K562 (cell line): ENCODE results near the gene KANK2. TPM values are rescaled to one million over a fixed set of nuclear protein-coding genes. Genes with fewer than 3 reads are reported as not detected.
A peak's percentile ranks its signal among the peaks of the same experiment; 100 is the strongest.

Source experiments
- ATAC-seq: fragments of 200-7000 bp; cut with Tn5 transposase; 3 replicates; pipeline ENCODE4 v1.9.1; 2020; ENCODE audit warnings: moderate library complexity
- BruUV-seq: library from RNA; stranded (reverse); fragments of 400-500 nt; replicated peaks from 2 replicates; lab custom pipeline; 2021; lab: Mats Ljungman, UMichigan
- CTCF ChIA-PET: fragments of 300-600 bp; formaldehyde crosslinking; extraction: SDS; loops from one replicate; lab custom pipeline; 2021; ENCODE audit warnings: low intra/inter-chr PET ratio; lab: Yijun Ruan, JAX
- POLR2A ChIA-PET: fragments of 300-600, 350-650 bp; sonication (Branson Sonifier 250); formaldehyde crosslinking; extraction: SDS; loops from one replicate; lab custom pipeline; 2021; ENCODE audit warnings: antibody characterized with exemption, inconsistent platforms; lab: Yijun Ruan, JAX
- DNase-seq, 4 experiments: peaks; one replicate each; pipeline versions ENCODE4 v3.0.0 to v3.0.0-alpha.2; 2011 to 2018; ENCODE audit warnings: low spot score in 3 of 4, mixed read lengths in 3 of 4; ENCODE audit errors: extremely low read depth in 1 of 4
- FAIRE-seq: peaks from 2 replicates; lab custom pipeline; 2011; peaks lifted over from hg19 to GRCh38; lab: Jason Lieb, UNC
- H2AFZ ChIP-seq: 2 replicates; pipeline ENCODE4 v1.6.0; 2011; ENCODE audit warnings: low read depth, low read length, control low read depth, inconsistent platforms
- H3K27ac ChIP-seq: fragments of 200-600 bp; 3 replicates; pipeline ENCODE4 v1.8.0; 2011; ENCODE audit warnings: low read depth, mild to moderate bottlenecking, control low read depth, inconsistent platforms, low read length, moderate library complexity, mixed read lengths; ENCODE audit errors: extremely low read depth
- H3K27me3 ChIP-seq, 2 experiments: fragments of 300-600 bp in 1 of 2; 2 replicates in 1 of 2; 3 replicates in 1 of 2; pipeline versions ENCODE4 v1.6.0 to v1.8.0; 2011; ENCODE audit warnings: inconsistent platforms in 2 of 2, low read length in 2 of 2, mild to moderate bottlenecking in 1 of 2, mixed read lengths in 1 of 2, moderate library complexity in 1 of 2; ENCODE audit not compliant: control insufficient read depth in 2 of 2, insufficient read depth in 2 of 2
- H3K36me3 ChIP-seq: fragments of 300-600 bp; 3 replicates; pipeline ENCODE4 v1.8.0; 2011; ENCODE audit warnings: mild to moderate bottlenecking, low read length, inconsistent platforms; ENCODE audit not compliant: control insufficient read depth, insufficient read depth
- H3K4me1 ChIP-seq, 2 experiments: fragments of 200-600 bp in 1 of 2; replicated peaks in 1 of 2; 2 replicates in 1 of 2; 3 replicates in 1 of 2; pipeline versions ENCODE4 v1.5.1 to v1.8.0; 2011; ENCODE audit warnings: inconsistent platforms in 2 of 2, low read length in 2 of 2, mild to moderate bottlenecking in 1 of 2, mixed read lengths in 1 of 2, moderate library complexity in 1 of 2; ENCODE audit not compliant: control insufficient read depth in 2 of 2, insufficient read depth in 2 of 2
- H3K4me2 ChIP-seq: 2 replicates; pipeline ENCODE4 v1.6.1; 2011; ENCODE audit warnings: low read length, control low read depth, inconsistent platforms, mixed read lengths; ENCODE audit not compliant: insufficient read depth
- H3K4me3 ChIP-seq: fragments of 200-600 bp; sonication (generic), shearing (Covaris generic); 2 replicates; pipeline ENCODE4 v1.5.1; 2016; ENCODE audit warnings: control low read depth, inconsistent platforms
- H3K79me2 ChIP-seq: fragments of 200-600 bp; 3 replicates; pipeline ENCODE4 v1.8.0; 2011; ENCODE audit warnings: low read length, inconsistent platforms; ENCODE audit not compliant: control insufficient read depth, insufficient read depth
- H3K9ac ChIP-seq, 2 experiments: 2 replicates each; pipeline versions ENCODE4 v1.6.0 to v1.6.1; 2011; ENCODE audit warnings: low read depth in 2 of 2, low read length in 2 of 2, control low read depth in 1 of 2, inconsistent platforms in 1 of 2, mild to moderate bottlenecking in 1 of 2, mixed read lengths in 1 of 2; ENCODE audit not compliant: insufficient read depth in 1 of 2
- H3K9me1 ChIP-seq: one replicate; pipeline ENCODE4 v1.6.0; 2011; ENCODE audit warnings: inconsistent platforms, mild to moderate bottlenecking, low read length, moderate library complexity; ENCODE audit not compliant: control insufficient read depth, insufficient read depth
- H3K9me3 ChIP-seq: replicated peaks from 2 replicates; pipeline ENCODE4 v1.5.1; 2011; ENCODE audit warnings: low read depth, low read length, inconsistent platforms; ENCODE audit not compliant: control insufficient read depth, insufficient read depth
- H4K20me1 ChIP-seq: replicated peaks from 2 replicates; pipeline ENCODE4 v1.6.1; 2011; ENCODE audit warnings: low read length, inconsistent platforms, mixed read lengths; ENCODE audit not compliant: control insufficient read depth, insufficient read depth
- BRF1 ChIP-seq: IDR thresholded peaks from 3 replicates; pipeline ENCODE4 v1.6.1; 2011; ENCODE audit warnings: borderline replicate concordance, mild to moderate bottlenecking; ENCODE audit not compliant: insufficient read length; ENCODE audit errors: extremely low read depth
- DMBX1 ChIP-seq: fragments of 250-450 bp; sonication (Bioruptor Pico); IDR thresholded peaks from 2 replicates; pipeline ENCODE4 v1.8.0; 2022; ENCODE audit warnings: inconsistent platforms, mild to moderate bottlenecking, moderate library complexity, borderline replicate concordance
- FOS ChIP-seq: IDR thresholded peaks from 3 replicates; pipeline ENCODE4 v1.6.1; 2011; ENCODE audit not compliant: insufficient read length; ENCODE audit errors: extremely low read depth
- MXI1 ChIP-seq: IDR thresholded peaks from 2 replicates; pipeline ENCODE4 v1.6.1; 2011; ENCODE audit warnings: low read depth, mild to moderate bottlenecking, improper control_type of control experiment, low read length
- SLC30A9 ChIP-seq: fragments of 250-450 bp; sonication (Bioruptor Pico); IDR thresholded peaks from 2 replicates; pipeline ENCODE4 v1.8.0; 2022; ENCODE audit warnings: mild to moderate bottlenecking, moderate library complexity
- TRIM28 ChIP-seq: fragments of 450-650 bp; IDR thresholded peaks from 2 replicates; pipeline ENCODE4 v1.6.1; 2017
- YY1 ChIP-seq, 3 experiments: IDR thresholded peaks; 2 replicates each; pipeline ENCODE4 v1.6.1; 2011; ENCODE audit warnings: low read length in 2 of 3, mild to moderate bottlenecking in 2 of 3, moderate library complexity in 2 of 3, borderline replicate concordance in 1 of 3, control low read depth in 1 of 3, low read depth in 1 of 3; ENCODE audit not compliant: insufficient read depth in 3 of 3, insufficient replicate concordance in 2 of 3, control insufficient read depth in 1 of 3, insufficient read length in 1 of 3; ENCODE audit errors: extremely low read depth in 1 of 3
- ZNF175 ChIP-seq: fragments of 200-800 bp; sonication (Bioruptor generic); IDR thresholded peaks from 2 replicates; pipeline ENCODE4 v1.6.1; 2016; ENCODE audit warnings: low read depth, mild to moderate bottlenecking, missing genetic modification characterization, missing compliant biosample characterization
- WGBS: fragments of 100-300 bp; shearing (Covaris generic); methylation state at CpG from one replicate; pipeline ENCODE4 v1.1.6; 2016; ENCODE audit warnings: low coverage, mixed read lengths; ENCODE audit not compliant: insufficient coverage; ENCODE audit errors: missing lambda C conversion rate; 5-methylcytosine and 5-hydroxymethylcytosine counted together
- in situ Hi-C: fragments of 300-500 bp; cut with MboI; formaldehyde crosslinking; loops from 4 replicates; pipeline ENCODE4 v1.15.0; 2018; ENCODE audit warnings: inconsistent platforms, mixed read lengths
- intact Hi-C: fragments of 100-400 bp; cut with micrococcal nuclease; formaldehyde crosslinking; loops from 2 replicates; pipeline ENCODE4 v1.14.2; 2022
- polyA plus RNA-seq, 8 experiments: library from polyadenylated mRNA; depleted of rRNA in 4 of 8; stranded (reverse) in 5 of 8; unstranded in 3 of 8; fragments of >200 nt; fragmentation: Nextera tagmentation in 2 of 8; fragmentation: Illumina TruSeq in 1 of 8; extraction: Ambion mirVana in 2 of 8; extraction: Trizol in 1 of 8; gene quantifications; 2 replicates each; pipeline versions ENCODE4 v1.2.1 to v1.2.3, GENCODE V29; 2011 to 2014; ENCODE audit warnings: inconsistent platforms in 1 of 8, missing spikeins in 1 of 8
- total RNA-seq, 7 experiments: library from RNA; depleted of rRNA in 6 of 7; stranded (reverse); fragments of >200 nt in 6 of 7; fragmentation: Illumina TruSeq in 2 of 7; extraction: Trizol in 2 of 7; gene quantifications; 2 replicates each; pipeline versions ENCODE4 v1.2.1 to v1.2.3, GENCODE V29; 2011 to 2021; ENCODE audit warnings: low replicate concordance in 1 of 7
- TF ChIP-seq, protein P1 (sequence below): fragments of 450-650 bp; IDR thresholded peaks from 2 replicates; pipeline ENCODE4 v1.6.1; 2018; ENCODE audit warnings: mild to moderate bottlenecking, low read depth; ENCODE audit not compliant: partially characterized antibody
- TF ChIP-seq, protein P2 (sequence below): fragments of 250-450 bp; sonication (Bioruptor Pico); IDR thresholded peaks from 2 replicates; pipeline ENCODE4 v1.5.0; 2021; ENCODE audit warnings: mild to moderate bottlenecking, moderate library complexity

Gene KANK2
- total and polyA plus RNA-seq, 9 of the 15 experiments (the other 6 are each of a cell fraction or from before 2014, with no cell fraction given): 4.4 to 47.8 (median 21.3) TPM

- H3K27me3 ChIP-seq: no peaks in the 10 kb centered on the region
- CTCF ChIA-PET: no interaction called here
- H4K20me1 ChIP-seq: no peaks in the 10 kb centered on the region
- ATAC-seq: no peak
- DNase-seq: no peak
- H3K4me1 ChIP-seq: peaks cover 0 to 10% of the 10 kb centered on the region in 2 experiments; a peak in 2 of 5 replicates
- POLR2A ChIA-PET: no interaction called here
- intact Hi-C loops: no loop called here
- in situ Hi-C loops: no loop called here
- no peak overlapping the region for H3K27ac ChIP-seq
- no peak for FAIRE-seq
- H2AFZ ChIP-seq: no peak overlapping the region
- WGBS: 68% methylated on average over 3 of the region's 3 CpGs
- H3K4me2 ChIP-seq: no peak overlapping the region
- H3K79me2 ChIP-seq: no peaks in the 10 kb centered on the region
- H3K9ac ChIP-seq: no peak overlapping the region
- no peaks in the 10 kb centered on the region for H3K36me3 ChIP-seq
- BruUV-seq: no TSS peak
- H3K9me1 ChIP-seq: no peaks in the 10 kb centered on the region
- peaks cover 4% of the 10 kb centered on the region; the same call in 1 of the 2 replicates for H3K9me3 ChIP-seq
- H3K4me3 ChIP-seq: no peak overlapping the region
- TF ChIP-seq BRF1 (no peak), MXI1 (no peak), ZNF175 (no peak), TRIM28 (peak; percentile 72), YY1 (IDR thresholded peaks at IDR 0.05; ENCODE audit: borderline replicate concordance in 1 of 3, control insufficient read depth in 1 of 3, extremely low read depth in 1 of 3, insufficient read depth in 3 of 3, insufficient read length in 1 of 3, insufficient replicate concordance in 2 of 3, low read depth in 1 of 3, low read length in 2 of 3) (no peak), FOS (no peak), DMBX1 (CRISPR knock-in tag) (no peak), SLC30A9 (no peak)
- TF ChIP-seq, protein P1, sequence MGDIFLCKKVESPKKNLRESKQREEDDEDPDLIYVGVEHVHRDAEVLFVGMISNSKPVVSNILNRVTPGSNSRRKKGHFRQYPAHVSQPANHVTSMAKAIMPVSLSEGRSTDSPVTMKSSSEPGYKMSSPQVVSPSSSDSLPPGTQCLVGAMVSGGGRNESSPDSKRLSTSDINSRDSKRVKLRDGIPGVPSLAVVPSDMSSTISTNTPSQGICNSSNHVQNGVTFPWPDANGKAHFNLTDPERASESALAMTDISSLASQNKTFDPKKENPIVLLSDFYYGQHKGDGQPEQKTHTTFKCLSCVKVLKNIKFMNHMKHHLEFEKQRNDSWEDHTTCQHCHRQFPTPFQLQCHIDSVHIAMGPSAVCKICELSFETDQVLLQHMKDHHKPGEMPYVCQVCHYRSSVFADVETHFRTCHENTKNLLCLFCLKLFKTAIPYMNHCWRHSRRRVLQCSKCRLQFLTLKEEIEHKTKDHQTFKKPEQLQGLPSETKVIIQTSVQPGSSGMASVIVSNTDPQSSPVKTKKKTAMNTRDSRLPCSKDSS: peak; percentile 53
- TF ChIP-seq, protein P2, sequence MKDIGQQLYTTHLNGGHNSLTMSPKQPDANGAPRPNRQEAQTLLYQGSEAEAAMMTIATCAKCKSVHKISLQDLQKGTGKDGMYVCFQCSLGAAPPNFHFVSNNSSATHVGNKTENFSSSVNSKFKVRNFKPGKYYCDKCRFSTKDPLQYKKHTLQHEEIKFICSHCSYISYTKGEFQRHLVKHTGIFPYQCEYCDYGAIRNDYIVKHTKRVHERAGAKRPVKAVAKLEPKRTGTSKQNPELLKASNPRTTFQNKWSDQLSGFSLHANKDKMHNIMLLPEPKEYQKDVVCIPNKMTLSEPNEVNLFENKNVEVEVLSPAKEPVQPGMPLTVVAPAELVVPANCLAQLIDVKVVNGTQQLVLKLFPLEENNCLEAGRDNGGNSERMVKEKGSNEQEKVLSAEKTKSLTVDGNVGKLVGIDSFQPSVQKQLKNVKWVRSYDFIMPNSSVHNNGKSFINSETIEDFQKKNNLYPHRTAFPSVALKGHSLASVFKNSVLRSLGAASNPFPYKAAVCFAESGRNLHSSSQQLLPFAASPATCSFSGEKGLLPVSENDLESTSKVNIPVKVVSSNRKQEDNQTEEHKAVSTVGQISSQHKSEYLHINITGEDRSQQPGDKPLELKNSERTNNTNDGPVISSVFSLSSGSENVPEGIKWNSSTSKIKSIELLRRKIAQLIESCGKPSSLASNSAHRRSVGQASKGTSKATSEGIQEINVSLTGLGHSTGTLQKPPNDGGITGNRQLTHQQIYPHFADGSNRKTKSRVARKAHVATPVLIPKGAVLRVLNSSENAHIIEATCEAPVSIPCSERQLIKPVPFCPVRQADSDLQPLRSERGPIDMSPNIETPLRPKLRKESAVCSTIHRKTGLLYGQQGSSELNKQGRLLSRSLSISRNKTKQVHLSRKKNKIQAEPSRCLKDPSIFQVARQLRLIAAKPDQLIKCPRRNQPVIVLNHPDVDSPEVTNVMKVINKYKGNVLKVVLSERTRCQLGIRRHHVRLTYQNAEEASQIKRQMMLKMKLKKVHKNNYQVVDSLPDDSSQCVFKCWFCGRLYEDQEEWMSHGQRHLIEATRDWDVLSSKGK (CRISPR knock-in tag): no peak
These were observed 23.8 kb upstream of the KANK2 start for GRCh38 chr19:11221082-11221598.
